NCI-H748 (cell line): ENCODE data around the gene ZNF532.

Experiments used
- DNase-seq: peaks from one replicate; lab custom pipeline; 2025; ENCODE audit not compliant: unreplicated experiment; lab: John Stamatoyannopoulos, UW

The ZNF532 gene

DNA sequence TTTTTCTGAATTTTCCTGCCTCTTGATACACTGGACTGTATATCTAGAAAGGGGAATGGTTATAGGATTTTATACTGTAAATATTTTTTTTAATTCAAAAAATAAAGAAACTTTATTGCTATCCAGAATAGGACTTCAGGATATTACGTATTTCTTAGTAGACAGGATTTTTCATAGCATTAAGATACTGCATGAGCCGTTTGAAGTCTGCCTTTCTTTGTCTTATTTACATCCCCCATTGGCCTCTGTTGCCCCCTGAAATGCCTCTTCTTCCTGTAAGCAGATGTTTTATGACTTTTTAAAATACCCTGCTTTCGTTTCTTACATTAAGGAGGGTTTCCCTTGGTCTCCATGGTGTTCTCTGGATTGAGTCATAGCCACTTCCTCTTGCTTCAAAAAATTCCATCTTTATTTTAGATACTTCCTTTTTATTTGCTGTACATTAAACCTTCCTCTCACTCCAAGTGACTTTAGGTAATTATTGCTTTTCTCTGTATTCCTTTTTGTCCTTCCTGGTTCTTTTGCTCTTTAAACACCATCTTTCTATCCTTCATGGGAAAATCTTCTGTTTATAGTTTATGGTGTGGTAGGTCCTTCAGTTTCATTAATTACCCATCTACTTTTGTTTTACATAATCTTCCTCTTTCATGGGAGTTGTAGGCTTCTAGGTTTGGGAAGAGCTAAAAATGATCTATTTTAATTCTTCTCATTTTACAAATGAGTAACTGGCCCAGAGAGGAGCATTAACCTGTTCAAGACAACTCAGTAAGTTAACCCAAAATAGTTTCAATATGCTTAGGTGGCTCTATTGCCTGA, 72.6 kb downstream of the ZNF532 start:
- DNase-seq, result no peak

- DNase-seq, result no peak
Measured at GRCh38 chr18:58937887-58938267, 73.2 kb downstream of the ZNF532 start.

GRCh38 chr18:58941426-58942099, 76.9 kb downstream of the ZNF532 start:
- DNase-seq, result no peak

GRCh38 chr18:58943896-58944295, 79.2 kb downstream of the ZNF532 start:
- no peak for DNase-seq

DNA sequence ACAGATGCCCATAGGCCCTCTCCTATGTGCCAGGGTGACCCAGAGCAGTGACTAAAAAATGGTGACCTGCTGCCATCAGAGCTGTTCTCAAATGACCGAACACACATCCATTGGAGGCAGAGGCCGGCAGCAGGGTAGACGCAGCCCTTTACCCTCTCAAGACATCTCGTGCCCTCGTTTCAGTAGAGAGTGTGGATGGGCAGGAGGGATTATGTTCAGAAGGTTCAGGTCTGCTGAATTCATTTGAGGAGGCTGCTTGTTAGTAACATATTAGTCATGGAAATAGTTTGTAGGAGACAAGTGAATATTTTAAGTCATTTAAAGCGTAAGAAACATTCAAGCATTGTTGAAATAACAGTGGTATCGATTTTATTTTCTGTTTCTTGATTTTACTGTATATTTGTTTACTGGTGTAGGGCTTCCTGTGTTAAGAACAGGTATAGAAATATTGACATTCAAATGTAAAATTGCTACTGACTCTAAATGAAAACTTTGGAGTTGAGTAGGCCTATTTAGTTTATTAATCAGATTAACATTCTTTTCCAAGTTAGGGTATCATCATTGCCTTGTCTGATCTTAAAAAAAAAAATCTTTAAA, 82.6 kb downstream of the ZNF532 start:
- DNase-seq, result no peak

DNA sequence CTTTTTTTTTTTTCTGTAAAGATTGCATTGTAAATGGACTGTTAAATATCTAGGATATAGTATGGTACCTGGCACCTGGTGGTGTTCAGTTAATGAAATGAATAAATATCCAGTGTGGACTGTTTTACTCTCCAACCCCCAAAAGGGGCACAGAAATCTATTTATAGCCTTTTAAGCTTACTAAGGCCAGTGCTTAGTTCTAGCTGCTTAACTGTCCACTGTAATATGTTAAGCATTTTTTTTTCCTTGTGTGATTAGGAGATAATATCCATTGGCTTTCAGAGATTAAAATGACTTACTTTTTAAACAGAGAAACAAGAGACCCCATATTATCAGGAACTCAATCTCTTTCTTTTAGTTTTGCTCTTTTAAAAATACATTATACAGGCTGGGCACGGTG, 84.4 kb downstream of the ZNF532 start:
- no peak for DNase-seq

DNA sequence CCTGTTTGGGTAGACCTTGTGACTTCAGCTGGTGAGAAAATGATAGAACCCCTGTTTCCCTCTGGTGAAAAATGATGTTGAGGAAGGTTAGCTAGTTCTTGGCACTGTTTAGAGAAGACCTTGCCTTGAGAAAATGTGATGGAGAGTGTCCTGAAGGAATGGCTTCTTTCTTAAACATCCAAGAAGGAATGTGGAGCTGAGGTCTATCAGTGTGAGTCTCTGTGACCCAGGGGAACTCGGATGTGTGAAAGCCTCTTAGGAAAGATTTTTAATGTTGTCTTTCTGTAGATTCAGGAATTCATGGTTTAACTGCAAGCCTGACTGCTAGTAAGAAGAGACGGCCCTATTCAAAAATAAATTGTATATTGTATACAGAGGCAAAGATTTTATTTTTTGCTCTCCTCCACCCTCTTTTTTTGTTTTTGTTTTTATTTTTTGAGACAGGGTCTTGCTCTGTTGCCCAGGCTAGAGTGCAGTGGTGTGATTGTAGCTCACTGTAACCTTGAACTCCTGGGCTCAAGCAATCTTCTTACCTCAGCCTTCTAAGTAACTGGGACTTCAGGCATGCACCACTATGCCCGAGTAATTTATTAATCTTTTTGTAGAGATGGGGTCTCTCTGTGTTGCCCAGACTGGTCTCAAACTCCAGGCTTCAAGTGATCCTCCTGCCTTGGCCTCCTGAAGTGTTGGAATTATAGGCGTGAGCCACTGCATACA, 87.5 kb downstream of the ZNF532 start:
- no peak for DNase-seq

DNA sequence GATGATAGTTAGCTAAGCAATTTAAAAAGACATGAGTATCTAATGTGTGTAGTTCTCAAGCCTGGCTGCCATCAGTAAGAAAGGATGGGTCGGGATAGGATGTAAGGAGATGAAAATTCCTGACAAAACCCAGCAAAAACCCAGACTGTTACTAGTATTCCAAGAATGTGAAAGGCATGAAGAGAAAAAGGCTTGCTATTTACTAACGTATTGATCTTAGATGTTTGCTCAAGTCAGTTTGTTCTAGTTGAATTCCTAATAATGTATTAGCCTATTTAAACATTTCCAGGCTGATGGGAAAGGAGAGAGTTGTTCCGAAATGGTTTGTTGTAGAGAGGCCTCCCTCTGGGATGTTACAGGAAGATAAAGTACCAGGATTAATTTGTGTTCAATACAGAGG, 88.2 kb downstream of the ZNF532 start:
- no peak for DNase-seq

DNA sequence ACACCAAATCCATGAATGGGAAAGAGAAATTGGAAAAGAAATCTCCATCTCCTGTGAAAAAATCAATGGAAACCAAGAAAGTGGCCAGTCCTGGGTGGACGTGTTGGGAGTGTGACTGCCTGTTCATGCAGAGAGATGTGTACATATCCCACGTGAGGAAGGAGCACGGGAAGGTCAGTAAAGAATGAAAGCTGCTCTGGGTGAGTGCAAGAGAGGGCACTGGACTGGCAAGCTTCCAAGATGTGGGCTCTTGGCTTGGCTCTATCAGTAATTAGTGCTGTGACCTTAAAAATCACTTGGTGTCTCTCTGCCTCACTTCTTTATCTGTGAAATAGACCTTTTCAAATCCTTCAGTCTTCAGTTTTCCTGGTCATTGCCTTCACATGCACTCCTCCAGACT, 89.0 kb downstream of the ZNF532 start:
- peak; percentile 49 for DNase-seq

DNA sequence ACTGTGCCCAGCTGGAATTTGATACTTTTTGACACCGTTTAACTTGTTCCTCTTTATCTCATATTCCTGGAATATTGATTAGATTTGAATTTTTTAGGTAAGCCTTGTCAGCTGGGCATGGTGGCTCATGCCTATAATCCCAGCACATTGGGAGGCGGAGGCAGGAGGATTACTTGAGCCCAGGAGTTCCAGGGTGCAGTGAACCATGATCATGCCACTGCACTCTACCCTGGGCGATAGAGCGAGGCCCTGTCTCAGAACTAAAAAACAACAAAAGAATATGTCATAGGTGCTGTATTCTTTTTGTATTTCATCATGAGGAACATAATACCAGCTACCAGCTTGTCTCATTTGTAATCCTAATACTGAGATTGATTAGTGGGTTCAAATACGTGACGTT, 90.3 kb downstream of the ZNF532 start:
- DNase-seq, result no peak

GRCh38 chr18:58955738-58956137, 91.1 kb downstream of the ZNF532 start:
- DNase-seq, result no peak

DNA sequence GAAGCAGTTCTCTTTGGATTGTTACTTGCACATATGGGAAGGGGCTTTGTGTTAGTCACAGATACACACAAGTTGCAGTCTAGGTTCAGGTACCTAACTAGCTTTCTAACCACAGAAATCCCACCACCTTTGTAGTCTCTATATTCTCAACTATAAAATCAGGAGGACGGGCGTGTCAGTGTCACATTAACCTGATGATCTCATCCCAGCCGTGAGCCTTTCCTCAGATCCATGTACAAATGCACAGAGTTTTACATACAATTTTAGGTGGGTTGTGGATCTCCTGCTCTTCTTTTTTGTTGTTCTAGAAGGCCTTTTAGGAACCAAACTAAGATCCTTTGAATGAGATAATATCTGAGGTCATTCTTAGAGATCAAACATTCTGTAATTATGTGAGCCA, 94.0 kb downstream of the ZNF532 start:
- DNase-seq, result peak; percentile 37

- no peak for DNase-seq
Measured at GRCh38 chr18:58960508-58960907, 95.8 kb downstream of the ZNF532 start.

GRCh38 chr18:58960946-58961722, 96.5 kb downstream of the ZNF532 start:
- no peak for DNase-seq

DNA sequence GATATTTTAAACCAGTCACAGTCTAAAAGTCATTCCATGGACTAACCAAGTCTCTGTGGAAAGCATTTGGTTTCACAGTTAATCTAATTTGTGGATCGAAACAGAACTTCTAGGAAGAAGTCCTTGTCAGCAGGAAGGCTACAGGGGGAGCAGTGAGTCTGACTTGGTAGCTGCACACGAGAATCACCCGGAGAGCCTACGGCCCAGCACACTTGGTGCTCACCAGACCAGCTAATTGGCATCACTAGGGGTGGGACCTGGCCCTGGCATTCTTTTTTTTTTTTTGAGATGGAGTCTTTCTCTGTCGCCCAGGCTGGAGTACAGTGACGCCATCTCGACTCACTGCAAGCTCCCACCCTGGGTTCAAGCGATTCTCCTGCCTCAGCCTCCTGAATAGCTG, 97.7 kb downstream of the ZNF532 start:
- no peak for DNase-seq

DNA sequence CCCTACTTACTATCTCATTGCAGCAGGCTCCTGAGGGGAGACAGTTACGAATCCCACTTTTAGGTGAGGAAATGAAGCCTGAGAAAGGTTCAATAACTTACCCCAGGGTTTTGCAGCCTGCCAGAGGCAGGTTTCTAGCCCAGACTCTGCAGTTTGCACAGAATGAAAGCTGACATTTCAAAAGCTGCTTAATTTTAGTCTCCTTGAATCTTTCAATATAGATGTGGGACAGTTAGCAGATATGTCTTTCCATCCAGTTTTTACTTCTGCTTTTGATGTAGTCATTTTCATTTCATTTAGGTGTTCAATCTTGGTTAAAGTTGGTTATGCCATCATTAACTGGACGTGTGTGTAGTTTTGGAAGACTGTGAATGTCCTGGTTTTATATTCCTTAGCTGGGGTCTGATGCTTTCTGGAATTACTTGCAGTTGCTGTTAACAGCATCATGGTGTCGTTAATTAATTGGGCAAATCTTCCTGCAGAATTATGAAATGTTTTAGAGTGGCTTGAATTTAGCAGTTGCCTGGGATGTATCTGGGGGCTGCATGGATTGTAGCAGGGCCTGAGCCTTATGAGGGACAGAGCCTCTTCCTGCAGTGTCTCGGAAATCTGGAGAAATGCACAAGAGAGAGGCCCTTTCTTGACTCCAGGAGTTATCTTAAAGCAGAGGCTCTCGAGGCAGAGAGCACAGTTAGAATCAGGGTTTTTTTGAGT, 100.8 kb downstream of the ZNF532 start:
- no peak for DNase-seq

DNA sequence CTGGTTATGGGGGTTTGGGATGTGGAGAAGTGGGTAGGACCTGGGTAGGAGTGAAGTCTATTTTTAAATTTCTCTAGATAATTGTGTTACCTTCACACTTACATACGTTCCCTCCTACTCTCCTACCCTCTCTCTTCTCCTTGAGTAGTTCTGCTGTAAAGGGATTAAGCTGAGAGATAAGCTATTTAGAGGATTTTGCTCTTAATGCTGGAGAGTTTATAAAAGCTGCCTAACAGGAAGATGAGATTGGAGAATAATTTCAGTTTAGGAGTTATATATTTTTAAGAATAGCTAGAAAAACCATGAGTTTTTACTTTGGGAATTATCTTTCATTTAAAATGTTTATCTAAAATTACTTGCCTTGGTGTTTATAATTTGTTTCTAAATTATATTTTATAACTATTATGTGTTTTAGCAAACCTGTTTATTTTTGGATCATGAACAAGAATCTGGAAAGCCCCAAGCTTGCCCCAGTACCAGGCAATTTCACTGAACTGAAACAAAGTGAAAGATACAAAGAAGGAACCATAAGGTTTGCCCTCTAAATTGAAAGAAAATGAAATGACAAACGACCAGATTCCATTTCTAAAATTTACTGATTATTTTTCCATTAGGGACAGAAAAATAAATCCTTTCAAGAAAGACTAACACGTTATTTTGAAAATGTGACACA, 101.5 kb downstream of the ZNF532 start:
- DNase-seq, result no peak

- no peak for DNase-seq
Measured at GRCh38 chr18:58966704-58967103, 102.0 kb downstream of the ZNF532 start.

GRCh38 chr18:58967751-58968254, 103.1 kb downstream of the ZNF532 start:
- no peak for DNase-seq
